ENCODE measurements around the gene MAPRE3. TPM values are rescaled to one million over a fixed set of nuclear protein-coding genes. Genes with fewer than 3 reads are reported as not detected.

MAPRE3 gene
- total RNA-seq, 2 donors from 2014 or later: 3.2 to 4.4 TPM

GRCh38 chr2:26988058-26988860 is 17.8 kb downstream of the MAPRE3 start:
- no peaks in the 10 kb centered on the region for H3K4me1 ChIP-seq (ENCODE audit: control insufficient read depth, insufficient read depth, low read length)
- H3K36me3 Mint-ChIP-seq (ENCODE audit: low read depth): no peaks in the 10 kb centered on the region
- no peak overlapping the region for H3K4me3 ChIP-seq (ENCODE audit: low read length)
- no peak overlapping the region for H3K27ac Mint-ChIP-seq
- H3K27me3 ChIP-seq (ENCODE audit: control insufficient read depth, insufficient read depth, low read length, poor library complexity, severe bottlenecking): no peaks in the 10 kb centered on the region
- no peak overlapping the region for H3K4me3 Mint-ChIP-seq
- no peak overlapping the region for H3K9ac ChIP-seq (ENCODE audit: extremely low read depth, low read length, poor library complexity, severe bottlenecking)
- peaks cover 6% of the 10 kb centered on the region for H3K4me1 Mint-ChIP-seq
- TF ChIP-seq, protein P1, sequence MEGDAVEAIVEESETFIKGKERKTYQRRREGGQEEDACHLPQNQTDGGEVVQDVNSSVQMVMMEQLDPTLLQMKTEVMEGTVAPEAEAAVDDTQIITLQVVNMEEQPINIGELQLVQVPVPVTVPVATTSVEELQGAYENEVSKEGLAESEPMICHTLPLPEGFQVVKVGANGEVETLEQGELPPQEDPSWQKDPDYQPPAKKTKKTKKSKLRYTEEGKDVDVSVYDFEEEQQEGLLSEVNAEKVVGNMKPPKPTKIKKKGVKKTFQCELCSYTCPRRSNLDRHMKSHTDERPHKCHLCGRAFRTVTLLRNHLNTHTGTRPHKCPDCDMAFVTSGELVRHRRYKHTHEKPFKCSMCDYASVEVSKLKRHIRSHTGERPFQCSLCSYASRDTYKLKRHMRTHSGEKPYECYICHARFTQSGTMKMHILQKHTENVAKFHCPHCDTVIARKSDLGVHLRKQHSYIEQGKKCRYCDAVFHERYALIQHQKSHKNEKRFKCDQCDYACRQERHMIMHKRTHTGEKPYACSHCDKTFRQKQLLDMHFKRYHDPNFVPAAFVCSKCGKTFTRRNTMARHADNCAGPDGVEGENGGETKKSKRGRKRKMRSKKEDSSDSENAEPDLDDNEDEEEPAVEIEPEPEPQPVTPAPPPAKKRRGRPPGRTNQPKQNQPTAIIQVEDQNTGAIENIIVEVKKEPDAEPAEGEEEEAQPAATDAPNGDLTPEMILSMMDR (conservative IDR thresholded peaks at IDR 0.05): no peak
- DNase-seq: no peak
- no peaks in the 10 kb centered on the region for H3K9me3 ChIP-seq (ENCODE audit: control insufficient read depth, low read length)
- H3K27me3 Mint-ChIP-seq (ENCODE audit: insufficient read depth): peaks cover 6% of the 10 kb centered on the region
- H3K27ac ChIP-seq (ENCODE audit: low read depth, low read length): no peak overlapping the region
- 69 to 76% methylated on average over 4 of the region's 4 CpGs for WGBS, 2 experiments (ENCODE audit: insufficient coverage in 1 of 2, insufficient read length in 1 of 2)
- H3K9me3 Mint-ChIP-seq: no peaks in the 10 kb centered on the region
- H3K36me3 ChIP-seq (ENCODE audit: control insufficient read depth, insufficient read depth, low read length): no peaks in the 10 kb centered on the region

DNA sequence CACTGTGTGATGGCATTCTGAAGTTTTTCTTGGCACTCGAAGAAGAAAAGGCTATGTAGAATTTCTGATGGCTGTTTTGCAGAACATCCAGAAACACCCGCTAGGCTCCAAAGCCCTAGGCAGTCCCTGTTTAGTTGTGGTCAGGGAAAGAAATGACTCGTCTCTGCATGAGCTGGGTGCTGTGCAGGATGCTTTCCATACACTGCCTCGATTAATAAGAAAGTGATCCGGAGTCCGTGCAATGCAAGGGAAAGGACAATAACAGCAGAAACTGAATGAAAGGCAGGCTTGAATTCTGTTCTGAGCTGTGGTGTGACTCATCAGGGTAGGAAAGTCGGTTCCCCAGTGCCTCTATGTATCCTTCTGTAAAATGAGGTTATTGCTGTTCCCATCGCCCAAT is 18.7 kb downstream of the MAPRE3 start:
- no peak overlapping the region for H3K4me3 ChIP-seq (ENCODE audit: low read length)
- no peaks in the 10 kb centered on the region for H3K27me3 ChIP-seq (ENCODE audit: control insufficient read depth, insufficient read depth, low read length, poor library complexity, severe bottlenecking)
- Mint-ChIP-seq H3K27me3 (ENCODE audit: insufficient read depth) (peaks cover 6% of the 10 kb centered on the region), H3K4me3 (no peak overlapping the region), H3K9me3 (no peaks in the 10 kb centered on the region), H3K4me1 (peaks cover 6% of the 10 kb centered on the region), H3K27ac (no peak overlapping the region), H3K36me3 (ENCODE audit: low read depth) (no peaks in the 10 kb centered on the region)
- TF ChIP-seq, protein P1 (conservative IDR thresholded peaks at IDR 0.05): no peak
- WGBS, 2 experiments (ENCODE audit: insufficient coverage in 1 of 2, insufficient read length in 1 of 2): 84 to 85% methylated on average over 8 of the region's 8 CpGs
- no peak overlapping the region for H3K9ac ChIP-seq (ENCODE audit: extremely low read depth, low read length, poor library complexity, severe bottlenecking)
- no peak for DNase-seq
- H3K9me3 ChIP-seq (ENCODE audit: control insufficient read depth, low read length): no peaks in the 10 kb centered on the region
- H3K4me1 ChIP-seq (ENCODE audit: control insufficient read depth, insufficient read depth, low read length): no peaks in the 10 kb centered on the region
- no peak overlapping the region for H3K27ac ChIP-seq (ENCODE audit: low read depth, low read length)
- H3K36me3 ChIP-seq (ENCODE audit: control insufficient read depth, insufficient read depth, low read length): no peaks in the 10 kb centered on the region

GRCh38 chr2:26991717-26992116 is 21.3 kb downstream of the MAPRE3 start:
- no peaks in the 10 kb centered on the region for H3K4me1 ChIP-seq (ENCODE audit: control insufficient read depth, insufficient read depth, low read length)
- no peaks in the 10 kb centered on the region for H3K36me3 ChIP-seq (ENCODE audit: control insufficient read depth, insufficient read depth, low read length)
- no peaks in the 10 kb centered on the region for H3K36me3 Mint-ChIP-seq (ENCODE audit: low read depth)
- 93 to 96% methylated on average over 2 to 5 of the region's 5 CpGs for WGBS, 2 experiments (ENCODE audit: insufficient coverage in 1 of 2, insufficient read length in 1 of 2)
- H3K9ac ChIP-seq (ENCODE audit: extremely low read depth, low read length, poor library complexity, severe bottlenecking): no peak overlapping the region
- no peaks in the 10 kb centered on the region for H3K9me3 Mint-ChIP-seq
- H3K27ac ChIP-seq (ENCODE audit: low read depth, low read length): no peak overlapping the region
- H3K9me3 ChIP-seq (ENCODE audit: control insufficient read depth, low read length): no peaks in the 10 kb centered on the region
- H3K27me3 ChIP-seq (ENCODE audit: control insufficient read depth, insufficient read depth, low read length, poor library complexity, severe bottlenecking): no peaks in the 10 kb centered on the region
- H3K27ac Mint-ChIP-seq: no peak overlapping the region
- H3K4me3 Mint-ChIP-seq: no peak overlapping the region
- peaks cover under 1% of the 10 kb centered on the region for H3K27me3 Mint-ChIP-seq (ENCODE audit: insufficient read depth)
- TF ChIP-seq, protein P1 (conservative IDR thresholded peaks at IDR 0.05): no peak
- H3K4me1 Mint-ChIP-seq: no peaks in the 10 kb centered on the region
- no peak overlapping the region for H3K4me3 ChIP-seq (ENCODE audit: low read length)
- no peak for DNase-seq
